Fibroblast of lung (primary cell): ENCODE measurements around the gene EID2B.

ENCODE experiments used
- CTCF ChIP-seq, 2 donors: IDR thresholded peaks in 1 of 2; conservative IDR thresholded peaks in 1 of 2; 1 replicate in 1 of 2; 2 replicates in 1 of 2; pipeline ENCODE4 v1.5.1; 2011 to 2012; ENCODE audit warnings: low read length in 2 of 2, control low read depth in 1 of 2, inconsistent platforms in 1 of 2, low read depth in 1 of 2, mild to moderate bottlenecking in 1 of 2
- EZH2 ChIP-seq: IDR thresholded peaks from 2 replicates; pipeline ENCODE4 v1.5.1; 2012; ENCODE audit warnings: low read length, control low read depth, mild to moderate bottlenecking; ENCODE audit errors: missing control alignments

- TF ChIP-seq CTCF (conservative IDR thresholded peaks at IDR 0.05 in 1 of 2, IDR thresholded peaks at IDR 0.05 in 1 of 2; ENCODE audit: low read depth in 1 of 2, low read length in 2 of 2) (no peak), EZH2 (no peak)
Measured at GRCh38 chr19:39492788-39493187, 39.9 kb downstream of the EID2B start.
